ENCODE measurements around the gene KBTBD3.
"Not testable (repeated sequence)": the region's sequence is repeated elsewhere in the genome, so short reads cannot be mapped to it uniquely, and the experiment has no call there.

KBTBD3 gene

DNA sequence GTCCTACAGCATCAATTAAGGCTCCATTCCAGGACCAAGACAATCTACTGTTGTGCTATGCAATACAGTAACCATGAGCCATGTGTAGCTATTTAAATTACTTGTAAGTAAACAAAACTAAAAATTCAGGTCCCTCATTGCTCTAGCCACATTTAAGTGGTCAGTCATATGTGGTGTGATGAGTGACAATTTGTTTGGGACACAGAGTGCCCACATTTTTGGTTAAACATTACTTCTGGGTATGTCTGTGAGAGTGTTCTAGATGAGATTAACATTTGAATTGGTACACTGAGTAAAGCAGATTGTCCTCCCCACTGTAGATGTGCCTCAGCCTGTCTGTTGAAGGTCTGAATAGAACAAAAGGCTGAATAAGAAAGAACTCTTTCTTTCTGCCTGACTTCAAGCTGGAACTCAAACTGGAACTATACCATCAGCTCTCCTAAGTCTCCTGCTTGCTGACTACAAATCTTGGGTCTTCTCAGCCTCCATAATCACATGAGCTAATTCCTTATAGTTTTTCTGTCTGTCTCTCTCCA lies 15.8 kb downstream of the KBTBD3 start:
- DNase-seq = no peak

- no peak for DNase-seq
Observed at GRCh38 chr11:106059617-106060016, 17.5 kb downstream of the KBTBD3 start.

DNA sequence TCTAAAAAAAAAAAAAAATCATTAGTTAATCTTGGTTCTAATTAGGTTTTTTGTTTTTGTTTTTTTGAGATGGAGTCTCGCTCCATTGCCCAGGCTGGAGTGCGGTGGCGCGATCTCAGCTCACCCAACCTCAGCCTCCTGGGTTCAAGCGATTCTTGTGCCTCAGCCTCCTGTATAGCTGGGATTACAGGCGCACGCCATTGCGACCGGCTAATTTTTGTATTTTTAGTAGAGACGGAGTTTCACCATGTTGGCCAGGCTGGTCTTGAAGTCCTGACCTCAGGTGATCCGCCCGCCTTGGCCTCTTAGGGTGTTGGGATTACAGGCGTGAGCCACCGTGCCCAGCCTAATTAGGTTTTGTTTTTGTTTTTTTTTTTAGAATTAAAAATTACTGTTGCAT lies 18.8 kb downstream of the KBTBD3 start:
- DNase-seq = not testable (repeated sequence)

DNA sequence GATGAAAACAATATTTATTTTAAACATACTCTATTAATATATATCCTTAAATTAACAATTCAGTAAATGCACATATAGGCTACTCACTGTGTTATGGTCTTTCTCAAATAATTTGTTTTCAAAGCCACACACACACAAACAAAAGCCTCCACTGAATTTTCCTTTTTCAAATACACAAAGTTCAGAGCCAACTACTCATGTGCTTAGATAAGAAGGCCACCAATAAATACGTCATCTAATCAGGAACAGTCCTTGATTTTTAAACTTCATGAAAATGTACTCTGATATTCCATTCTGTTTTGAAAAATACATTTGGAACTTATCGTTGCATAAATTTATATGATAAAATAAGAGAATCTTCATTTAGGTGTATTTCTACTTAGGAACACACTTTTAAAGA lies 26.0 kb downstream of the KBTBD3 start:
- no peak for DNase-seq

DNA sequence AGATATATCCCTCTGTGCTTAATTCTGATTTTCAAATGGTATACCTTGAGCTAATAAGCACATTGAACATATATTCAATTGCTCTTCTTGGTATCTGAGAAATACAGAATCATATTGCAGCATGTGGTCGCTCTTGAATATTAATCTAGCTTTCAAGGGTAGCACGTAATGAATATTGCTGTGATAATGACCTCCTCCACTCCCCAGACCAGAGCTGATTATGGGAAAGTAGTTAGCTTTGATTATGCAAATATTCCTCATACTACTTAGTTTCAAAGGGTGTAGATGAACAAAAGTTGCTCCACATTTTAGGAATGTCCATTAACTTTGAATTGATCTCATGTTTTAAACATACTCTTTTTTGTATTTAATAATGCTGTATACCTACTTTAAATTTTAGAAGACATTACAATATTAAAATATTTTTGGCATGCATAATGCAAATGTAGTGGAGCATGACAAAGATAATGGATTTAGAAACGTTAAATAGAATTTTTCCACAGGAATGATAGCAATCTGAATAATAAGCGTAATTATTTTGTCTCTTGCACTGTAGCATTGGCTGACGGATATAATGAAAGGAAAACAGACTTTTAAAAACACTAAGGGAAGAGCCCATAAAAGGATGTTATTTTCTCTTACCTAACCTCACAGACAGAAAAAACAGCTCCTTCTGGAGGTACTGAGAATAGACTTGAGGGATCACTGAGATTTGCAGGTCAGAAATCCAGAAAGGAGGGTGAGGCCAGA lies 27.2 kb downstream of the KBTBD3 start:
- no peak for DNase-seq

DNA sequence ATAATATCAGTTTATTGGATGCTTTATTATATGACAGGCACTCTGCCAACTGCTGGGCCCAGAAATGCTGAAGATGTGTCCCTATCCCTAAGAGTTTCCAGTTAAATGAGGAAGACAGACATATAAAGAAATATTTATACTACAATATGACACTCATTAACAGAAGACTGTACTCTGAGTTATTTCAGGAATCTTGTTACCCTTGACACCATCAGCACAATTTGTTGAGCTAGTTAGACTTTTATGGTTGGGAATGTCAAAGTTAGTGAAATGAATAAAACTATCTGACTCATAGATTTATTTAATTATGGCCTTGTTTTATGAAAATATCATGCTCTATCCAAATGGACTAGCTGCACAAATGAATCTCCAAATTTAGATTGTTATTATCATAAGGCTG lies 29.5 kb downstream of the KBTBD3 start:
- DNase-seq = no peak

DNA sequence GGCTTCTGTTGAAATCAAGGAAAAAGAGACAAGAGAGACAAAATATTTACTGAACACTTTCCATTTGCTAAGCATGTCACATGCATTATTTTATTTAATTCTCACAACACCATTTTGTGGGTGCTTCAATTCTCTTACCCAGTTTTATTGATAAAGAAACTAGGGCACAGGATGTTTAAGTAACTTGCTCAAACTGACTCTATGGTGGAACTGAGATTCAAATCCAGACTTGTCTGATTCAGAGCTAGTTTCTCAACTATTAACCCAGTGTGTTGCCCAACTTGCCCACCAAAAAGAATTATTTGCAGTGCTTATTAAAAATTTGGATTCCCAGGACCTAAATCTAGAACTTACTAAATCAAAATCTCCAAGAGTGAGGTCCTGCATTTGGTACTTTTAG lies 33.6 kb downstream of the KBTBD3 start:
- DNase-seq = no peak

DNA sequence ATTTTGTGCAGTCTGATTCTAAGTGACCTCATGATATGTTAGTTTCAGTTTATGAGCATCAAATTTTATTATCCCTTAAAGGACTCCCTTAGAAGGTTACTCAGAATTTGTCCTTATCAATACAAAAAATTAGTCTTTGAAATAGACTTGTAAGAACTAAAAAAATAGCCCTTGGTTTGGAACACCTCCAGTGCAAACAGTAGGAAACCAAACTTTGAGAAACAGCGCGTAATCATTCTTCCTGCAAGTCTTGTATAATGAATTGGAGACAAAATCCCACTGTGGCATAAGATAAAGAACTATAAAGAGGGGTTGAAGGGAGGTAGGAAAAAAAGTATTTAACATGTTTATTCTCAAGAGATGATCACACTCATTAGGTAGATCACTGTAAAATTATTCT lies 44.3 kb downstream of the KBTBD3 start:
- no peak for DNase-seq

DNA sequence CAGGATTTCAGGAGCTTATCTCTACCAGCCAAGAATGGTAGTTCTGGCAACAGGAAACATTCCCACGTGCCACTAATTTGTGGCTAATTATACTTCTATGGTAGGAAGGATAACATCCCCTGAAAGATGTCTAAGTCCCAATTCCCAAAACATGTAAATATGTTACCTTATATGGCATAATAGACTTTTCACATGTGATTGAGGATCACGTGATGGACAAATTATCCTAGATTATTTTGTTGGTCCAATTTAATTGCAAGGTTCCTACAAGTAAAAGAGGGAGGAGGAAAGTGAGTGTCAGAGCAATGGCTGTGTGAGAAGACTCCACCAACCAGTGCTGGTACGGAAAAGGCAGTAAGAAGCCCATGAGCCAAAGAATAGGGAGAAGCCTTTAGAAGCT lies 45.2 kb downstream of the KBTBD3 start:
- no peak for DNase-seq

DNA sequence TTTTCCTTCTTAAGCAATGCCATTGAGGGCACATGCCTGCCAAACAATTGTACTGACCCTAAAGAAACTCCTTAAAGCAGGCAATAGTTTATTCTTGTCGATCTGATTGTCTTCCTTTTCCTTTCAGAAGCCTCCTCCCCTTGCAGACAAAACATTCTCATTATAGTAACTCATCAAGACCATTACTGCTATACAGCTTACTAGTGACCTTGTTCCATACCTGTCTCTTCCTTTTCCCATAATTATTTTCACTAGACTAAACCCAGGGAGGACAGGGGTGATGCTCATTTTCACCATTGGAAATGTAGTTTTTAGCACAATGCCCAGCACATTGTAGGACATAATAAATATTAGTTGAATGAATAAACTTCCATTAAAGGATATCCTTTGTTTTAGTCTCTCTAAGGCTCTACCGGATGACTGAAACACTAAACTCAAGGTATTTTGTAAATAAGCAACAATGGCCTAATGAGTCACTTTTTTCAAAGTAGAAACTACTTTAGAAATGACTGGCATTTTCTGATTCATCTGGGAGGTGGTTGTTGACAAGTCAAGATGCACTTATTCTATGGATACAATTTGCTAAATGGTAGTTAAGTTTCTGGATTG lies 45.8 kb downstream of the KBTBD3 start:
- DNase-seq = no peak

- no peak for DNase-seq
Observed at GRCh38 chr11:106030609-106031008, 46.5 kb downstream of the KBTBD3 start.

GRCh38 chr11:106022795-106023275 lies 54.3 kb downstream of the KBTBD3 start:
- no peak for DNase-seq

- DNase-seq = peak; percentile 98
Observed at GRCh38 chr11:106021967-106022794, 55.0 kb downstream of the KBTBD3 start, which contains the start of gene MSANTD4. TSS of gene MSANTD4 (minus strand) at chr11:106022240. CDS start at chr11:106010917, 11,323 bp downstream.

- no peak for DNase-seq
Observed at GRCh38 chr11:106021181-106021966, 55.8 kb downstream of the KBTBD3 start.

GRCh38 chr11:106017093-106017492 lies 60.1 kb downstream of the KBTBD3 start:
- no peak for DNase-seq

DNA sequence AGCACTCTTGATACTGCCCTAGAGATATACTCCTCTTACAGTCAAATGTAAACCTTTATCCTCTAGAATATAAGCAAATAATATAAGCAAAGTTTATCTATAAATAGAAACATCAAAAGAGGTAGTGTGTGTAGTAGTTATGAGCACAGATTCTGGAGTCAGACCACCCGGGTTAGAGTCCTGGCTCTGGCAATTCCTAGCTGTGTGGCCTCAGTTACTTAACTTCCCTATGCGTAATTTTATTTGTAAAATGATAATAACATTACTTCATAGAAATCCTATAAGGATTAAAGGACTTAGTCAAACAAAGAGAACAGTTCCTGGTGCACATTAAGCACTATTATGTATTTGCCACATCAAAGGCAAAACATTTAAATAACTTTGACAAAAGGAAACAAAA lies 62.1 kb downstream of the KBTBD3 start:
- no peak for DNase-seq

- DNase-seq = no peak
Observed at GRCh38 chr11:106014620-106015019, 62.5 kb downstream of the KBTBD3 start.

GRCh38 chr11:106014035-106014434 lies 63.1 kb downstream of the KBTBD3 start:
- DNase-seq = no peak

GRCh38 chr11:106012744-106013143 lies 64.4 kb downstream of the KBTBD3 start:
- no peak for DNase-seq

GRCh38 chr11:106011481-106011880 lies 65.7 kb downstream of the KBTBD3 start:
- no peak for DNase-seq

- DNase-seq = not testable (repeated sequence)
Observed at GRCh38 chr11:106003094-106003493, 74.1 kb downstream of the KBTBD3 start.

DNA sequence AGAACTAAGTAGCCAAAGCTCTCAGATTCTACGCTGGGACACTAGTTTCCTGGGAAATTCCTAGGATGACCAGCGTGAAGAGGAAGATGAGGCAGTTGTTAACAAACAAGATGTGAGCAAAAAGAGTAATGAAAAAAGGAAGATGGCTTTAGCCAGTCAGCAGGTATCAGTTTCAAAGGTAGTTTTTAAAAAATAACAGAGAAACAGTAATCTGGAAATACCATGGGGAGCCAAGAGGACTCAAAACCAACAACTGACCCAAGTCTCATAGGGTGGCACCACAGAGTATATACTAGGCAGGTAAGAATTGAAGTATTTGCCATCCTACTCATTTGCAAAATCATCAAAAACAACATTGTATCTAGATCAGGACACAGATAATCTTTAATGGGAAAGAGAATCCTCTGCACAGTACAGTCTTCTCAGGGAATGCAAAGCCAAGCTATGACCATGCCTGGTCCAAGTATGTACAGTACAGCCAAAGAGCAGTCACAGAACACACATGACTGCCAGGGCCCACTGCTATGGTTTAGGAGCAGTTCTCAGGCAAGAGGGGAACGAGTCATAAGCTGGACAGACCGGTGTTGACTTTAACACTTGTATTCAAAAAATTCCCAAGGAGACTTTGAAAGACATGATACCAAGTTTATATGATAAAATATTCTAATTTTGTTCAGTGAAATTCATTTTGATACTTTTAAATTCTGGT lies 75.7 kb downstream of the KBTBD3 start:
- DNase-seq = no peak
